HL-60 (cell line): ENCODE data around the gene LMOD2.

Source experiments
- DNase-seq, 2 experiments: peaks; one replicate each; pipeline ENCODE4 v3.0.0-alpha.2; 2010 to 2020; ENCODE audit warnings: low read depth in 1 of 2, low spot score in 1 of 2
- H3K27ac ChIP-seq: fragments of 250-450 bp; sonication (Bioruptor Pico); replicated peaks from 2 replicates; pipeline ENCODE4 v1.5.1; 2020; ENCODE audit warnings: mild to moderate bottlenecking, moderate library complexity
- H3K27me3 ChIP-seq: fragments of 250-450 bp; sonication (Bioruptor Pico); 2 replicates; pipeline ENCODE4 v1.5.1; 2021; ENCODE audit warnings: mild to moderate bottlenecking, moderate library complexity; ENCODE audit not compliant: insufficient read depth, poor library complexity, severe bottlenecking
- H3K4me3 ChIP-seq: replicated peaks from 2 replicates; pipeline ENCODE4 v1.5.1; 2011; ENCODE audit warnings: mild to moderate bottlenecking, control low read depth, low read length; ENCODE audit not compliant: insufficient read depth
- GABPA ChIP-seq: IDR thresholded peaks from 2 replicates; pipeline ENCODE4 v1.6.1; 2012; ENCODE audit warnings: low read depth
- POLR2AphosphoS5 ChIP-seq: IDR thresholded peaks from 2 replicates; pipeline ENCODE4 v1.6.1; 2012; ENCODE audit warnings: low read depth
- REST ChIP-seq: IDR thresholded peaks from 2 replicates; pipeline ENCODE4 v1.6.1; 2012; ENCODE audit warnings: low read depth; ENCODE audit not compliant: insufficient replicate concordance
- SPI1 ChIP-seq: IDR thresholded peaks from 2 replicates; pipeline ENCODE4 v1.6.1; 2012; ENCODE audit warnings: low read depth, mild to moderate bottlenecking, borderline replicate concordance
- TF ChIP-seq, protein P1 (sequence below): IDR thresholded peaks from one replicate; pipeline ENCODE4 v1.5.1; 2011; ENCODE audit warnings: low read length, control low read depth, inconsistent platforms; ENCODE audit not compliant: insufficient read depth

Gene LMOD2

GRCh38 chr7:123609883-123610239, 45.8 kb upstream of the LMOD2 start:
- Histone ChIP-seq H3K27ac (no peak overlapping the region), H3K27me3 (no peaks in the 10 kb centered on the region), H3K4me3 (no peak overlapping the region)
- TF ChIP-seq SPI1 (no peak), POLR2AphosphoS5 (no peak), GABPA (no peak), REST (no peak)
- TF ChIP-seq, protein P1, sequence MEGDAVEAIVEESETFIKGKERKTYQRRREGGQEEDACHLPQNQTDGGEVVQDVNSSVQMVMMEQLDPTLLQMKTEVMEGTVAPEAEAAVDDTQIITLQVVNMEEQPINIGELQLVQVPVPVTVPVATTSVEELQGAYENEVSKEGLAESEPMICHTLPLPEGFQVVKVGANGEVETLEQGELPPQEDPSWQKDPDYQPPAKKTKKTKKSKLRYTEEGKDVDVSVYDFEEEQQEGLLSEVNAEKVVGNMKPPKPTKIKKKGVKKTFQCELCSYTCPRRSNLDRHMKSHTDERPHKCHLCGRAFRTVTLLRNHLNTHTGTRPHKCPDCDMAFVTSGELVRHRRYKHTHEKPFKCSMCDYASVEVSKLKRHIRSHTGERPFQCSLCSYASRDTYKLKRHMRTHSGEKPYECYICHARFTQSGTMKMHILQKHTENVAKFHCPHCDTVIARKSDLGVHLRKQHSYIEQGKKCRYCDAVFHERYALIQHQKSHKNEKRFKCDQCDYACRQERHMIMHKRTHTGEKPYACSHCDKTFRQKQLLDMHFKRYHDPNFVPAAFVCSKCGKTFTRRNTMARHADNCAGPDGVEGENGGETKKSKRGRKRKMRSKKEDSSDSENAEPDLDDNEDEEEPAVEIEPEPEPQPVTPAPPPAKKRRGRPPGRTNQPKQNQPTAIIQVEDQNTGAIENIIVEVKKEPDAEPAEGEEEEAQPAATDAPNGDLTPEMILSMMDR = no peak
- no peak for DNase-seq

GRCh38 chr7:123612024-123612423, 43.6 kb upstream of the LMOD2 start:
- no peaks in the 10 kb centered on the region for H3K27me3 ChIP-seq
- TF ChIP-seq, protein P1 = no peak
- no peak for TF ChIP-seq GABPA
- TF ChIP-seq SPI1 = no peak
- no peak for TF ChIP-seq REST
- no peak for TF ChIP-seq POLR2AphosphoS5
- no peak overlapping the region for H3K27ac ChIP-seq
- no peak for DNase-seq
- no peak overlapping the region for H3K4me3 ChIP-seq

DNA sequence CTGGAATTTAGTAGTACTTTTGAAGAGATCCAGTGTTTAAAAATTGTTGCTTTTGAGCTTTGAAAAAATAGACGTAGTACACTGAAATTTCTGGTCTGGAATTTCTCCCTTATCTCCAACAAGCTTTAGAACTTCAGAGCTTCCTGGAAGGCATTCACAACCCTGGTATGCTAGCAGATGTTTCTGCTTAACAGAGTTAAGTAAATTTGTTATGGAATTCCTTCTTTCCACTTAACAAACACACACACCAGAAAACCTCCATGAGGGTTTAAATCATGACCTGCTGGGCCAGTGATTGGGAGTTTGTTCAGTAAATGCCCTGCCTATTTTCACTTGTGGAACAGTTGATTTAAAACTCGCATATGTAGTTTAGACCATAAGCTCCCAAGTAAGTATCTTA, 40.3 kb upstream of the LMOD2 start:
- DNase-seq = no peak
- Histone ChIP-seq H3K4me3 (no peak overlapping the region), H3K27ac (no peak overlapping the region), H3K27me3 (no peaks in the 10 kb centered on the region)
- TF ChIP-seq SPI1 (no peak), REST (no peak), POLR2AphosphoS5 (no peak), GABPA (no peak)
- TF ChIP-seq, protein P1 = no peak
